ENCODE results near the gene JARID2. TPM values are rescaled to one million over a fixed set of nuclear protein-coding genes. Genes with fewer than 3 reads are reported as not detected.

Gene JARID2
- polyA plus RNA-seq, 1 donor, result 13.3 TPM

- DNase-seq, result no peak
- H3K9me3 ChIP-seq (ENCODE audit: control insufficient read depth, low read depth, low read length), result no peaks in the 10 kb centered on the region
- no peaks in the 10 kb centered on the region for H3K4me1 ChIP-seq (ENCODE audit: control insufficient read depth, insufficient read depth, low read length)
- no peak overlapping the region for H3K27ac ChIP-seq (ENCODE audit: low read length)
- no peak overlapping the region for H3K4me3 ChIP-seq (ENCODE audit: low read length)
- H3K27me3 ChIP-seq (ENCODE audit: control insufficient read depth, insufficient read depth, low read length), result no peaks in the 10 kb centered on the region
- H3K36me3 ChIP-seq (ENCODE audit: control insufficient read depth, insufficient read depth, low read length), result peaks cover 82% of the 10 kb centered on the region
- no CpG with 5 or more reads among the region's 9 CpGs for WGBS (ENCODE audit: insufficient coverage, low lambda C conversion rate)
These were observed 266.9 kb downstream of the JARID2 start for GRCh38 chr6:15512721-15513120.

- Histone ChIP-seq H3K4me3 (ENCODE audit: low read length) (no peak overlapping the region), H3K27me3 (ENCODE audit: control insufficient read depth, insufficient read depth, low read length) (no peaks in the 10 kb centered on the region), H3K4me1 (ENCODE audit: control insufficient read depth, insufficient read depth, low read length) (no peaks in the 10 kb centered on the region), H3K27ac (ENCODE audit: low read length) (no peak overlapping the region), H3K9me3 (ENCODE audit: control insufficient read depth, low read depth, low read length) (peaks cover 2% of the 10 kb centered on the region), H3K36me3 (ENCODE audit: control insufficient read depth, insufficient read depth, low read length) (peaks cover 84% of the 10 kb centered on the region)
- DNase-seq, result no peak
- WGBS (ENCODE audit: insufficient coverage, low lambda C conversion rate), result no CpG with 5 or more reads among the region's 34 CpGs
These were observed 267.4 kb downstream of the JARID2 start for GRCh38 chr6:15513131-15513771.

DNA sequence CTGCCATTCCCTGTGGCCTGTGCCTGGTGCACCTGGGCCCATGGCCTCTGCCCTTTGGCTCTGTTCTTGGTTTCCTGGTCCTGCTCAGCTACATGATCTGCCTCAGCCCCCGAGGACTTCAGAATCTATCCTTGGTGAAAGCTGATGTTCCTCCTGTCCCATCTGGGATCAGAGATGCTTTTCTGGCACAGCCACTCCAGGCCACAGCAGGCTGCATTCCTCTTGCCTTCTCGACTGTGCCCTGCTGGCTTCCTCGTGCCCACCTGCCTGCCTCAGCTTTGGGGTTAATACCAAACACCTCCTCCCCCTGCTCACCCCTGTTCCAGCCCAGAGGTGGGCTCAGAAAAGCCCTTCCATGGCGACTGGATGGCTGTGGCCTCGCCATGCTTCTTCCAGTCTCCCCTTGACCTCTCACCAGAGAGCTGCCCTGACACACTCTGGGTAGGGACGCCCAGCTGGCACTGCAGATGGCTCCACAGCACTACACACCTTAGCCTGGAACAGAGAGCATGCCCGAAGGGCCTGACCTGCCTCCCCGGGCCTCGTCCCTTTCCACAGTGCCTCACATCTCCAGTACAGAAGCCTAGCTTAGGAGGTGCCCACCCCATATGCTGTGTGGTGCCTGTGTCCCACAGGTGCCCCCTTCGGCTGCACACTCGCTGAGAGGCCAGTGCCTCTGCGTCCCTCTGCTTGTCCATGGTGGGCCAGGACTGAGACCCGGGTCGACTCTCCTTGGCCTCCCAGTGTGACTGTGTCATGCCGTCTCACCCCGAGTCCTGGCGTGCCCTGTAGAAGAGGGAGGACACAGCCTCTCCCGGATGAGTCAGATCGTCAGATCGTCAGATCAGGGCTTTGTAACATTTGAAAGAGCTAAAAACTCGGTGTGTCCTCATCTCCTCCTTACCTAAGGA, 268.2 kb downstream of the JARID2 start:
- H3K27ac ChIP-seq (ENCODE audit: low read length), result no peak overlapping the region
- peaks cover 85% of the 10 kb centered on the region for H3K36me3 ChIP-seq (ENCODE audit: control insufficient read depth, insufficient read depth, low read length)
- no peaks in the 10 kb centered on the region for H3K27me3 ChIP-seq (ENCODE audit: control insufficient read depth, insufficient read depth, low read length)
- peaks cover 2% of the 10 kb centered on the region for H3K9me3 ChIP-seq (ENCODE audit: control insufficient read depth, low read depth, low read length)
- DNase-seq, result no peak
- no peak overlapping the region for H3K4me3 ChIP-seq (ENCODE audit: low read length)
- 100% methylated on average over 1 of the region's 21 CpGs for WGBS (ENCODE audit: insufficient coverage, low lambda C conversion rate)
- H3K4me1 ChIP-seq (ENCODE audit: control insufficient read depth, insufficient read depth, low read length), result no peaks in the 10 kb centered on the region

- H3K9me3 ChIP-seq (ENCODE audit: control insufficient read depth, low read depth, low read length), result peaks cover 2% of the 10 kb centered on the region
- WGBS (ENCODE audit: insufficient coverage, low lambda C conversion rate), result no CpG with 5 or more reads among the region's 6 CpGs
- H3K27me3 ChIP-seq (ENCODE audit: control insufficient read depth, insufficient read depth, low read length), result no peaks in the 10 kb centered on the region
- no peak for DNase-seq
- H3K36me3 ChIP-seq (ENCODE audit: control insufficient read depth, insufficient read depth, low read length), result peaks cover 90% of the 10 kb centered on the region
- no peak overlapping the region for H3K27ac ChIP-seq (ENCODE audit: low read length)
- H3K4me1 ChIP-seq (ENCODE audit: control insufficient read depth, insufficient read depth, low read length), result no peaks in the 10 kb centered on the region
- H3K4me3 ChIP-seq (ENCODE audit: low read length), result no peak overlapping the region
These were observed 269.4 kb downstream of the JARID2 start for GRCh38 chr6:15515226-15515625.

DNA sequence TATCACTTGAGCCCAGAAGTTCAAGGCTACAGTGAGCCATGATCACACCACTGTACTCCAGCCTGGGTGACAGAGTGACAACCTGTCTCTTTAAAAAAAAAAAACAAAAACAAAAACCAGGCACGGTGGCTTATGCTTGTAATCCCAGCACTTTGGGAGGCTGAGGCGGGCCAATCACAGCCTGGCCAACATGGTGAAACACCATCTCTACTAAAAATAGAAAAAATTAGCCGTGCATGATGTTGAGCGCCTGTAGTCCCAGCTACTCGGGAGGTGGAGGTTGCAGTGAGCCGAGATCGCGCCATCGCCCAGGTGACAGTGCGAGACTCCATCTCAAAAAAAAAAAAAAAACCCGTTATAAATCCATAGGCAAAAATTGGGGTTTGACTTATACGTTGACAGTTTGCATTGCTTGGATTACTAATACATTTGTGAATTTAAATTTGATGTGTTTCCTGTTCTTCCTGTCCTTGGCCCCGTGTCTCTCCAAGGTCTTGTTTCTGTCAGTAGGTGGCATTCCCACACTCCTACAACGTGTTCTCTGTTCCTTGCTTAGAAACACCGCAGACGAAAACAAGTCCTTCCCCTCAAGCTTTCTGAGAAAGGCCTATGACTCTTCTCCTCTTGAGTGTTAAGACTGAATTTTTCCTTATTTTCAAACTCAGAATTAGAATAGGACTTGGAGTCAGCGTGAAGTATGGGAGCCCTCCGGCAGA, 269.9 kb downstream of the JARID2 start:
- no peak for DNase-seq
- H3K36me3 ChIP-seq (ENCODE audit: control insufficient read depth, insufficient read depth, low read length), result peaks cover 90% of the 10 kb centered on the region
- no peak overlapping the region for H3K27ac ChIP-seq (ENCODE audit: low read length)
- 79% methylated on average over 4 of the region's 18 CpGs for WGBS (ENCODE audit: insufficient coverage, low lambda C conversion rate)
- H3K4me1 ChIP-seq (ENCODE audit: control insufficient read depth, insufficient read depth, low read length), result no peaks in the 10 kb centered on the region
- H3K4me3 ChIP-seq (ENCODE audit: low read length), result no peak overlapping the region
- H3K27me3 ChIP-seq (ENCODE audit: control insufficient read depth, insufficient read depth, low read length), result no peaks in the 10 kb centered on the region
- H3K9me3 ChIP-seq (ENCODE audit: control insufficient read depth, low read depth, low read length), result peaks cover 2% of the 10 kb centered on the region

GRCh38 chr6:15516378-15516777, 270.5 kb downstream of the JARID2 start:
- Histone ChIP-seq H3K36me3 (ENCODE audit: control insufficient read depth, insufficient read depth, low read length) (peaks cover 90% of the 10 kb centered on the region), H3K4me3 (ENCODE audit: low read length) (no peak overlapping the region), H3K27me3 (ENCODE audit: control insufficient read depth, insufficient read depth, low read length) (no peaks in the 10 kb centered on the region), H3K27ac (ENCODE audit: low read length) (no peak overlapping the region), H3K9me3 (ENCODE audit: control insufficient read depth, low read depth, low read length) (peaks cover 2% of the 10 kb centered on the region), H3K4me1 (ENCODE audit: control insufficient read depth, insufficient read depth, low read length) (no peaks in the 10 kb centered on the region)
- no CpG with 5 or more reads among the region's 13 CpGs for WGBS (ENCODE audit: insufficient coverage, low lambda C conversion rate)
- DNase-seq, result no peak

- DNase-seq, result no peak
- peaks cover 89% of the 10 kb centered on the region for H3K36me3 ChIP-seq (ENCODE audit: control insufficient read depth, insufficient read depth, low read length)
- H3K4me3 ChIP-seq (ENCODE audit: low read length), result no peak overlapping the region
- H3K9me3 ChIP-seq (ENCODE audit: control insufficient read depth, low read depth, low read length), result peaks cover 2% of the 10 kb centered on the region
- no CpG with 5 or more reads among the region's 29 CpGs for WGBS (ENCODE audit: insufficient coverage, low lambda C conversion rate)
- no peaks in the 10 kb centered on the region for H3K4me1 ChIP-seq (ENCODE audit: control insufficient read depth, insufficient read depth, low read length)
- no peak overlapping the region for H3K27ac ChIP-seq (ENCODE audit: low read length)
- no peaks in the 10 kb centered on the region for H3K27me3 ChIP-seq (ENCODE audit: control insufficient read depth, insufficient read depth, low read length)
These were observed 271.2 kb downstream of the JARID2 start for GRCh38 chr6:15516923-15517560.

GRCh38 chr6:15517600-15517999, 271.7 kb downstream of the JARID2 start:
- Histone ChIP-seq H3K27ac (ENCODE audit: low read length) (no peak overlapping the region), H3K4me3 (ENCODE audit: low read length) (no peak overlapping the region), H3K27me3 (ENCODE audit: control insufficient read depth, insufficient read depth, low read length) (no peaks in the 10 kb centered on the region), H3K9me3 (ENCODE audit: control insufficient read depth, low read depth, low read length) (peaks cover 2% of the 10 kb centered on the region), H3K4me1 (ENCODE audit: control insufficient read depth, insufficient read depth, low read length) (no peaks in the 10 kb centered on the region), H3K36me3 (ENCODE audit: control insufficient read depth, insufficient read depth, low read length) (peaks cover 89% of the 10 kb centered on the region)
- no CpG with 5 or more reads among the region's 11 CpGs for WGBS (ENCODE audit: insufficient coverage, low lambda C conversion rate)
- DNase-seq, result no peak

GRCh38 chr6:15518057-15518456, 272.2 kb downstream of the JARID2 start:
- no CpG with 5 or more reads among the region's 9 CpGs for WGBS (ENCODE audit: insufficient coverage, low lambda C conversion rate)
- H3K27ac ChIP-seq (ENCODE audit: low read length), result no peak overlapping the region
- peaks cover 89% of the 10 kb centered on the region for H3K36me3 ChIP-seq (ENCODE audit: control insufficient read depth, insufficient read depth, low read length)
- no peaks in the 10 kb centered on the region for H3K4me1 ChIP-seq (ENCODE audit: control insufficient read depth, insufficient read depth, low read length)
- peaks cover 2% of the 10 kb centered on the region for H3K9me3 ChIP-seq (ENCODE audit: control insufficient read depth, low read depth, low read length)
- no peak overlapping the region for H3K4me3 ChIP-seq (ENCODE audit: low read length)
- DNase-seq, result no peak
- H3K27me3 ChIP-seq (ENCODE audit: control insufficient read depth, insufficient read depth, low read length), result no peaks in the 10 kb centered on the region

GRCh38 chr6:15518878-15519277, 273.0 kb downstream of the JARID2 start:
- Histone ChIP-seq H3K36me3 (ENCODE audit: control insufficient read depth, insufficient read depth, low read length) (peaks cover 89% of the 10 kb centered on the region), H3K27me3 (ENCODE audit: control insufficient read depth, insufficient read depth, low read length) (no peaks in the 10 kb centered on the region), H3K4me3 (ENCODE audit: low read length) (no peak overlapping the region), H3K27ac (ENCODE audit: low read length) (no peak overlapping the region), H3K9me3 (ENCODE audit: control insufficient read depth, low read depth, low read length) (peaks cover 2% of the 10 kb centered on the region), H3K4me1 (ENCODE audit: control insufficient read depth, insufficient read depth, low read length) (no peaks in the 10 kb centered on the region)
- no peak for DNase-seq
- whole genome bisulfite sequencing (ENCODE audit: insufficient coverage, low lambda C conversion rate), result 67% methylated on average over 1 of the region's 10 CpGs
